Measurements from ENCODE around the gene RECK. TPM values are rescaled to one million over a fixed set of nuclear protein-coding genes. Genes with fewer than 3 reads are reported as not detected.
"Not testable (repeated sequence)": the region's sequence is repeated elsewhere in the genome, so short reads cannot be mapped to it uniquely, and the experiment has no call there.

RECK gene
- total RNA-seq, 1 donor = 3.8 TPM

DNA sequence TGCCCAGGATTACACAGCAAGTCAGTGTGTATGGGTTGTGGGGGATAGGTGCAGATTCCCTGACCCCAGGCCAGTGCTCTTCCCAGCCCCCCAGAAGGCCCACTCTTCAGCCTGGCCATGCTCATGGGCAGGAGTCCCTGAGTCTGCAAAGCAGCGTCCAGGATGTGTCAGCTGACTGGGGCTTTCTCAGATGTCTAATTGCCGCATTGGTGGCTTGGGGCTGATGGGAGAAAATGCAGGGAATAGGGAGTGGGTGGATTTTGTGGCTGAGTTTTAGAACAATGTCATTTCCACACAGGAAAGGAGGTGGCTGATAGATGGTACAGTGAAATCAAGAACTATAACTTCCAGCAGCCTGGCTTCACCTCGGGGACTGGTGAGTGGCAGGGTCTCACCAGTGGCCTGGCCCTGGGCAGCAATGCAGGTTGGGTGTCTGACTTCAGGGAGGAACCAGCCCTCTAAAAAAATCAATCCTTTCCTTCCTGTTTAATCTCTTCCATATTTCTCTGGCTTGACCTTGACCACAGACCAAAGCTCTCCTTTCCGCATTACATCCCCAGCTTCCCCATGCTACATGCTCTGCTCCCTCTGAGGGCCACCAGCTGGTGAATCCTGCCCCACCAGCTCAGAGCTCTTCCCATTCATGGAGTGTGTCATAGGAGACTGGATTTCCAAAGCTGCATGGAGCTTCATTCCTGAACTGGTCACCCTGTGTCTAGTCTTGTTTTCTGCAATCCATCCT lies 114.0 kb downstream of the RECK start:
- DNase-seq (ENCODE audit: low read depth in 2 of 3, low spot score in 2 of 3) = no peak

DNA sequence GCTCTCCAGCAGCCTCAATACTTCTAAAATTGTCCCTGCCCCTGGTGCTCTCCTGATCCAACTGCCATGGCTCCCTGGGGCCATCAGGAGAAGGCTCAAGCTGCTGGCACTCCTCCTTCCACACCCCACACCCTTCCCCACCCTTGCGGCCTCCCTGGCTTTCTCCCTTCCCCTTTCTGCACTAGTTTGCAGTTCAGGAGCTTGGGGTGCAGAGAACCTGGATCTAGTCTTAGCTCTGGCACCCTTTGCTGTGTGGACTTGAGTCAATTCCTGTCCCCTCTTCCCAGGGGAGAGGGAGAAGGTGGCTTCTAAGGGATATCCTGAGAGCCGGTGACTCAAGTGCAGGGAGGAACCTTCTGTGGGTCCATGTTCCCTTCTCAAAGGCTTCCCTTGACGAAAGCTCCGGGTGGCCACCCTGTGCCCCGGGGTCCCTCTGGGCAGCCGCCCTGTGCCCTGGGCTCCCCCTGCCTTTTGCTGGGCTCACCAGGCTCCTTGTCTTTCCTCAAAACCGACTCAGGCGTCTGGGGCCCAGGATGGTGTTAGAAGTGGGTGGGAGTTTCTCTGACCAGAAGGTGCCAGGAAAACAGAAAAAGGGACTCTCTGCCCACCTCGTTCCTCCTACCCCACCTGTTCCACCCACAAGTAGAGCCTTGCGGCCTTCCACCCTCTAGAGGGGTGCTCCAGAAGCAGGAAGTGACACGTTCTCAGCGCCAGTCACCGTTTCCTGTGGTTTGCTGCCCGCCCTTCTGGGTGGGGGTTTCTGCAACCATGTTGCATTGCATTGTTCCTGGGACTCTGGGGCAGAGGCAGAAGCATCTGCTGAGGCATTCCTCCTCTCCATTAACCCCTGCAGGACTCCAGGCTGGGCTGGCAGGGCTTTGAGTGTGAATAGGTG lies 114.8 kb downstream of the RECK start:
- peak in 2 of 3 donors; percentile 92 to 96 for DNase-seq (ENCODE audit: low read depth in 2 of 3, low spot score in 2 of 3)

DNA sequence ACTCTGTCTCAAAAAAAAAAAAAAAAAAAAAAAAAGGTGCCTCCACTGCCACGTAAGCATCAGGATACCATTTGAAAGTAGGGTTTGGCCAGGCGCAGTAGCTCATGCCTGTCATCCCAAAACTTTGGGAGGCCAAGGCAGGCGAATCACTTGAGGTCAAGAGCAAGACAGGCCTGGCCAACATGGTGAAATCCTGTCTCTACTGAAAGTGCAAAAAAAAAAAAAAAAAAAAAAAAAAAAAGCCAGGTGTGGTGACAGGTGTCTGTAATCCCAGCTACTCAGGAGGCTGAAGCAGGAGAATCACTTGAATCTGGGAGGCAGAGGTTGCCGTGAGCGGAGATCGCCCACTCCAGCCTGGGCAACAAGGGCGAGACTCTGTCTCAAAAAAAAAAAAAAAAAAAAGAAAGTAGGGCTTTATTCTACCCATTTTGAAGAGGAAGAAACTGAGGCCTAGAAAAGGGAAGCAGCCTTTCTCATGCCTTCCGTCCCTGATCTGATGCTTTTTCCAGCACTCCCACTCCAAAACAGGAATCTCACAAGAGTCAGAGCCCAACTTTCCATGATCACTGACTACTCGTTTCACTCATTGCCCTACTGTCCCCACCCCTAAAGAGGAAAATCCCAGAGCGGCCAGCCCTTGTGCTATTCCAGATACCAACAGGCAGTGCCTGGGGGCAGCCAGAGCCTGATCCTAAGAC lies 116.2 kb downstream of the RECK start:
- DNase-seq (ENCODE audit: low read depth in 2 of 3, low spot score in 2 of 3) = no peak

DNA sequence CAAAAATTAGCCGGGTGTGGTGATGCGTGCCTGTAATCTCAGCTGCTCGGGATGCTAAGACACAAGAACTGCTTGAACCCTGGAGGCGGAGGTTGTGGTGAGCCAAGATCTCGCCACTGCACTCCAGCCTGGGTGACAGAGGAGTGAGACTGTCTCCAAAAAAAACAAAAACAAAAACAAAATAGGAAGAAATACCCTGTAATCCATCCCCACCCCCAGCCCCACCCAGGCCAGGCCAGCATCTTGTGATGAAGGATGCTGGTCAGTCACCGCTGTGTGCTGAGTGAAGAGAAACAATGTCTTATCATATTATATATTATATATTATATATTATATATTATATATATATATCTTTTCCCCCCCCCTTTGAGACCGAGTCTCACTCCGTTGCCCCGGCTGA lies 117.0 kb downstream of the RECK start:
- DNase-seq (ENCODE audit: low read depth in 2 of 3, low spot score in 2 of 3) = no peak

DNA sequence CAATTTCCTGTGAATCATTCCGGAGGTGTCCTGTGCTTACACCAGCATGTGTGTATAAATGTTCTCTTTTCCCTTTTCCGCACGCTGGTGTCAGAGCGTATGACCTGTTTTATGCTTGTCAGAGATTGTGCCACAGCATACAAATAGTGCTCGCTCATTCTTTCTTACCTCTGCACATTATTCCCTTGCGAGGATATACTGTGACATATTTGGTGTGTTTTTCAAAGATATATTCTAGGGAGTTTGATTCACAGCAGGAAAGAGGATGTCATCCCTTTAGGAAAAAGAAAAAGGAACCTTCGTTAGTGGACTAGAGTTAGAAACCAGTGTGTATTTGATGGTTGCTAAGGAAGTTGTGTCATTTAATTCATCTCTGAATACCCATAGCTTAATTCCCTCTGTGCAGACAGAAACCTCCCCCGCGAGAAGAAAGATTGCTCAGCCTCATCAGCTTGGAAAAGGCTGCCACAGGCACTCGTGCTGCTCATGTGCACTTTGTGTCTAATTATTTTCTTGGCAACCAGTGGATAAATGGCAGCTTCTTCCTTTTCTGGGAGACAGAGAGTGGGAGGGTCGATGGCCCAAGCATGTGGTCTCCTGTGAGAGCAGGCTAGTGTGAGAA lies 117.7 kb downstream of the RECK start:
- DNase-seq (ENCODE audit: low read depth in 2 of 3, low spot score in 2 of 3) = peak in 2 of 3 donors; percentile 54 to 78

DNA sequence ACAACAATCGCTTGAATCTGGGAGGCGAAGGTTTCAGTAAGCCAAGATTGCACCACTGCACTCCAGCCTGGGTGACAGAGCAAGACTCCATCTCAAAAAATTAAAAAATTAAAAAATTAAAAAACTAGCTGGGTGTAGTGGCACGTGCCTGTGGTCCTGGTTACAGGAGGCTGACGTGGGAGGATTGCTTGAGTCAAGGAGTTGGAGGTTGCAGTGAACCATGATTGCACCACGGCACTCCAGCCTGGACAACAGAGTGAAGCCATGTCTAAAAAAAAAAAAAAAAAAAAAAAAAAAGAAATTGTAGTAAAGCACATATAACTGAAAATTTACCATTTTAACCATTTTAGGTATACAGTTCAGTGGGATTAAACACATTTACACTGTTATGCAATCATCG lies 119.4 kb downstream of the RECK start:
- no peak for DNase-seq (ENCODE audit: low read depth in 2 of 3, low spot score in 2 of 3)

DNA sequence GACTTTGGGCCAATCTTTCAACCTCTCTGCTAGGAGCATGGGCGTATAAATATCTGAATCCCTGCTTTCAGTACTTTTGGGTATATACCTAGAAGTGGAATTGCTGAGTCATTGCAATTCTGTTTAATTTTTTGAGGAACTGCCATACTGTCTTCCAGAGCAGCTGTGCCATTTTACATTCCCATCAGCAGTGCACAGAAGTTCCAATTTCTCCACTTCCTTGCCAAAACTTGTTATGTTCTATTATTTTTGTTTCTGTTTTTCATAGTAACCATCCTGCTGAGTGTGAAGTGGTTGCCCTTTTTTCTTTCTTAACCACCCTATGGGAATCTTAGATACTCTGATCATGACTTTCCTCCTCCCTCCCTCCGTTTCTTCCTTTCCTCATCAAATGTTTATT lies 121.4 kb downstream of the RECK start:
- peak in 1 of 3 donors; percentile 76 for DNase-seq (ENCODE audit: low read depth in 2 of 3, low spot score in 2 of 3)

DNA sequence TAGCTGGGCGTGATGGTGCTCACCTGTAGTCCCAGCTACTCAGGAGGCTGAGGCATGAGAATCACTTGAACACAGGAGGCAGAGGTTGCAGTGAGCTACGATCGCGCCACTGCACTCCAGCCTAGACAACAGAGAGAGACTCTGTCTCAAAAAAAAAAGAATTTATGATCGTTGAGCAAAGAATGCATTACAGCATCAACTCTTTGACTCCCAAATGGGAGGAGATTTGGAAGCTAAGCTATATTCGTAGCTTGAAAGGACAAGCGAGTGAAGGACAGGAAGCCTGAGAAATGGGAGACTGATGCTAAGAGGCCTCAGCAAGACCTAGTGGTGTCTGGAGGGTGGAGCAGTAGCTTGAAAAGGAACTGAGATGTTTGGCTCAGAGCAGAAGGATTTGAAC lies 122.2 kb downstream of the RECK start:
- no peak for DNase-seq (ENCODE audit: low read depth in 2 of 3, low spot score in 2 of 3)

DNA sequence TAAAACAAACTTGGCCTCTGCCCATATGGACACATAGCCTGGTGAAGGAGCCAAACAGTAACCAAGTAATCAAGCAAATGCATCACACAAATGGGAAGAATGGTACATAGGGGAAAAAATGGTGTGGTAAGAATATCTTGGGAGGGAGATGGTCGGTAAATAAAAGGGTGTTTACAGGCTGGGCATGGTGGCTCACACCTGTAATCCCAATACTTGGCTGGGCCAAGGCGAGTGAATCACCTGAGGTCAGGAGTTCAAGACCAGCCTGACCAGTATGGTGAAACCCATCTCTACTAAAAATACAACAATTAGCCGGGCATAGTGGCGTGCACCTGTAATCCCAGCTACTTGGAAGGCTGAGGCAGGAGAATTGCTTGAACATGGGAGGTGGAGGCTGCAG lies 122.8 kb downstream of the RECK start:
- DNase-seq (ENCODE audit: low read depth in 2 of 3, low spot score in 2 of 3) = not testable (repeated sequence)

DNA sequence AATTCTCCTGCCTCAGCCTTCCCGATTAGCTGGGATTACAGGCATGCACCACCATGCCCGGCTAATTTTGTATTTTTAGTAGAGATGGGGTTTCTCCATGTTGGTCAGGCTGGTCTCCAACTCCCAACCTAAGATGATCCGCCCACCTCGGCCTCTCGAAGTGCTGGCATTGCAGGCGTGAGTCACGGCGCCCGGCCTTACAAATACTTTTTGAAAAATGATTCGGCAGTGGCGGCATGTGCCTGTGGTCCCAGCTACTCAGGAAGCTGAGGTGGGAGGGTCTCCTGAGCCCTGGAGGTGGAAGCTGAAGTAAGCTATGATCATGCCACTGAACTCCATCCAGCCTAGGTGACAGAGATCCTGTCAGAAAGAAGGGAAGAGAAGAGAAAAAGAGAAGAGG lies 123.4 kb downstream of the RECK start:
- not testable (repeated sequence) for DNase-seq (ENCODE audit: low read depth in 2 of 3, low spot score in 2 of 3)

DNA sequence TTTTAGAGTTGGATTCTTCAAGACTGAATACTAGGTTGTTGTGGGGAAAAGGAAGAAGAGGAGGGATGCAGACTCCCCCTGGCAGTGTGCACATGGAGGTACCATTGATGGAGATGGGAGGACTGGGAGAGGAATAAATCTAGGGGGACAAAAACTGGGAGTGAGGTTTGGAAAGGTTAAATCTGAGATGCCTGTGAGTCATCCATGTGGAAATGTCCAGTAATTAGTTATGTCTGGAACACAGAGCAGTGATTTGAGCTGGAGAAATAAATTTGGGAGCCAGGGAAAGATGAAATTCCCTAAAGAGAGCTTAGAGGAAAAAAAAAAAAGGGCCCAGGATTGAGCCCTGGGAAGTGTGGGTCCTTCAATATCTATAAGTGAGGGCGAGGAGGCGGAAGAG lies 124.5 kb downstream of the RECK start:
- DNase-seq (ENCODE audit: low read depth in 2 of 3, low spot score in 2 of 3) = no peak

DNA sequence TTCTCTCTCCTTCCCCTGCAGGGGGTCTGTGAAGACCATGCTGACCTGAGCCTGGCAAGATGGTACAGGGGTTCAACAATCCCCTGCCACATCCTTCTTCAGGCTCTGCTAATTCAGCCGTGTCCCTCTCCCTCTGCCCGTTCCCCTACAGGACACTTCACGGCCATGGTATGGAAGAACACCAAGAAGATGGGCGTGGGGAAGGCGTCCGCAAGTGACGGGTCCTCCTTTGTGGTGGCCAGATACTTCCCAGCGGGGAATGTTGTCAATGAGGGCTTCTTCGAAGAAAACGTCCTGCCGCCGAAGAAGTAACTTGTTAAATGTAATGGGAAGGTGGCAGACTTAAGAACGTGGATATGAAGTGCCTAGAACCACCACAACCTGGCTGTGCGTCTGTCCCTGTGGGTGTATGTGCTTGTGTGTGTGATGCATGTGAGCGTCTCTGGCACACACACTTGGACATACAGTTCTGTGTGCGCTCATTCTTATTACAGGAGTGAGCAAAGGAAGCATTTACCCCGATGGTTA lies 125.6 kb downstream of the RECK start:
- DNase-seq (ENCODE audit: low read depth in 2 of 3, low spot score in 2 of 3) = no peak

DNA sequence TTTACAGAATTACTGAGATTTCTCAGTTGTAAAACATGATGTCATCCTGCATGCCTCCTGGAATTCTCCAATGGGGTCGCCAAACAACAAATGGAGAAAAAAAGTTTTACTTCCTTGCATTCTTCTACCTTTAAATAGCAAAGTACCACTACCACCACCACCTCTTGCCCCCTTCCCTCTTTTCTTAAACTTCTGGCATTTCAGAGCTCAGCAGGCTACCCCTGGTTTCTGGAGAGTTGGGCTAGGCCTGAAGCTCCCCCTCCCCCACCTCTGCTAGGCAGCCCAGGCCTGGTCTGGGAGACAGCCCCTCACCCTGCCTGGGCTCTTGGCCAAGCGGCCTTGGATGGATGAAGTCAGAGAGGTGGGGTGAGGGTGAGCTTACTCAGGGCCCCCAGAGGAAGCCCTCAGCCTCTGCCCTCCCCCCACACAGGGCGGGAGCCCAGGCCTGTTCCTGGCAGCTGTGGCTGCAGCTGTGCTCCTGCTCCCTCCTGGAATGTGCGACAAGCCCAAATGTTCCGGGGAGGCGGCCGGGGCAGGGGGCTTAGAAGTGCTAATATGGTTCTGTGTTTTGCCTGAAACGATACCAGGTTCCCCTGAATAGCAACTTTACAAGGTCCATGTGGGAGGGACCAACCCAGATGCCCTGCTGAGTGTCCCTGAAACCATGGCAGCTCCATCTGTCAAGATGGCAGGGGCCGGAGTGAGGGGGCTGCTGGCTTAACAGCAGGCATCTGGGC lies 126.5 kb downstream of the RECK start:
- DNase-seq (ENCODE audit: low read depth in 2 of 3, low spot score in 2 of 3) = no peak

DNA sequence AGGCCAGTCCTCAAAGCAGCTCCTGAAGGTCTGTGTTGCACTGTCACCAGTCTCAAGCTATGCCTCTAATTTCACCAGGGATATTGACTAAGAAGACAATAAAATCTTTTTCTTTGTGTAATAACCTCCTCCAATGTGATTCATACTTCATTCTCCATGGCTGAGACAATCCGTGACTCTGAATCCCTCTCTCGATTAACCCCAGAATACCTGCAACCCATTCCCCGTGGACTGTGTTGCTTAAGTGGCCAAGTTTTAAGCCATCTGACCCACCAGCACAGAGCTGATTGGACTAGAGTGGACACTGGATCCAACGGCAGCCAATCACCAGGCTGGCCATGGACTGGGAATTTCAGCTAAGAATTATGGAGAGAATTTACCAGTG lies 127.1 kb downstream of the RECK start:
- DNase-seq (ENCODE audit: low read depth in 2 of 3, low spot score in 2 of 3) = no peak

DNA sequence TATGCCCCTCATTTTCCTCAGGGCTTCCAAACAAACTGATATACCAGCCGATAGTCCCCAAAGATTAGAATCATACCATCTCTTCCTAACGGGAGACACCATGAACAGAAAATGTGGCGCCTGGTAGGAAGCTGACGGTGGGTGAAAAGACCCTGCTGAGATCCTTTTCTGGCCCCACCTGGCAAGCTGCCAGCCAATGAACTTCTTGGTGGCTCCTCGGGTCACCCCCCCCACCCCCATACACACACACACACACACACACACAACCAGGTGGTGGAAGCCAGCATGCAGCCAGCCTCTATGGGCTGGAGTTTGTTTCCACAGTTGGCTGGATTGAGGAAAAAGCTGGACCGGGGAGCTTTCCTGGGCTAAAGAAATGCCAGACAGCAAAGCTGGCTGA lies 127.7 kb downstream of the RECK start:
- DNase-seq (ENCODE audit: low read depth in 2 of 3, low spot score in 2 of 3) = no peak

DNA sequence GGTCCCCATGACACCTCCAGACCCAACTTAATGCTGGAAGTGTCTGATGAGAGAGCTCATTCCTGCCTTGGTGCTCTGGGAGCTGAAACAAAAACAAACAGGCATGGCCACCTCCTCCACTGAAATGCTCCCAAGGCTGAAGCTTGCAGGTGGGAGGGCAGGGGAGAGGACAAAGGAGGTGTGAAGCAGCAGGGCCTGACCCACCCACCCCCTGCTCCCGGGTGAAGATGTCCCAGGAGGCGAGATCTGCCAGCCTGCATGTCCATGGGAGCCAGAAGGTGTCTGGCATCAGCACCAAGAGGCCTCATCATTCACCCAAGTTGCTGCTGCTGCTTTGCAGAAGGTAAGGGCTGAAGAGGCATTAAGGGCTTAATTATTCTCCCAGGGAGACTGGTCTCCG lies 128.3 kb downstream of the RECK start:
- DNase-seq (ENCODE audit: low read depth in 2 of 3, low spot score in 2 of 3) = no peak

DNA sequence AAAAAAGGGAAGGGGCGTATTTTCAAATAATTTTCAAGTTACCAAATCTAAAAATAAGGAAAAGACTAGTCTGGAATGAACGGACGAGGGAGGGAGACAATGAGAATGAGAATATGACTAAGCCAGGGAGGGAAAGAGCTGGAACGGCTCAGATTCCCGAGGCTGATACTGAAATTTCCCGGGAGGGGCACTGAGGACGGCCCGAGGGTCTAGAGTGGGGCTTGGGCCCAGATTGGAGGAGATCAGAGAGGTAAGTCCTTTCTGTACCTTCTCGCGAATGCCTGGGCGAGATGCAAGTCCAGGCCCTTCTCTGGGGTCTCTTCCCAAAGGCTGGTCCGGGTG lies 129.1 kb downstream of the RECK start:
- DNase-seq (ENCODE audit: low read depth in 2 of 3, low spot score in 2 of 3) = no peak

DNA sequence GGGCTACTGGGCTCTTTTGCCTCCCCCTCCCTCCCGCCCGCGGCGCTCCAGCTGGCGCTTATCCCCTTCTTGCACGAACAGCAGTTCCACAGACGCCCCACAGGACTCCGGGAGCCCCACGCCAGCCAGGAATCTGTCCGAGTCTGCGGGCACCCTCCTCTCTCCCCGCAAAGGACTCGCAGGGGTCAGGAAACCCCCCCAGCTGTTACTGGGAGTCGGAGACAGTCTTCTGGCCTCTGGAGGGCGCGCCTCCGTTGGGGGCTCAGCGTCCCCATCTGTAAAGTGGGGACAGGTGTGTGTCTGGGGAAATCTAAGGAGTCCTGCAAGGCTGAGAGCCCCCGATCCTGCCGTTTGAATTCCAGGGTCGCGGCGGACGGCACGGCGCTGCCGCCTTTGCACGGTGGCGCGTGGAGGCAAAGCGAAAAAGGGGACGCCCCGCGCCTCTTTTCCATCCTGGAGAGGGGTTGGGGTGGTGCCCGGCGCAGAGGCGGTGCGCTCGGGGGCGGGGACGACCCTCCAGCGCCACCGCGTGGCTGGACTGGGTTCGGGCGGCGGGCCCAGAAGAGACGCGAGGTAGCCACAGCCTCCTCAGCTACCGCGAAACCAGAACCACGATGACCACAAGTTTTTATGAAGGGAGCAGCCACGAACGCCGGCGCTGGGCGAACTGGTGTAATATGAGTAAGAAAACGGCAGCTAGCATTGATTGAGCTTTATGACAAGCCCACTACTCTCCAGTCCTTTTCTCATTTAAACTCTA lies 129.6 kb downstream of the RECK start:
- peak; percentile 78 to 86 (median 80) for DNase-seq (ENCODE audit: low read depth in 2 of 3, low spot score in 2 of 3)

DNA sequence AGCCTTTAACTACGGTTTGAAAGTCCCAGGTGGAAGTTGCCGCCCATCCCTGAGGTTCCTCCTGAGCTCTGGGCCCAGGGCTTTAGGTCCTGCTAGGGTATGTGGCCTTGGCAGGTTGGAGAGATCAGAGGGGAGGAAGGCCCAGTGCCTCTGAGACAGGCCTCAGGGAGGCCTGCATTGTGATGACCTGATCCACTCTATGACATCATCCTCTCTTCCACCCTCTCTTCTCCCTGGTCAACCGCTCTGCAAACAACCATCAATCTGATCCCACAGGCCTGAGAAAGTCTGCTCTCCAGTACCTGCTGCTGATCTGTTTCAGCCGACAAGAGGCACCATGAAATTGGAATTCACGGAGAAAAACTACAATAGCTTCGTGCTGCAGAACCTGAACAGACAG lies 132.5 kb downstream of the RECK start, which contains the start of gene CCIN:
TSS of gene CCIN (plus strand) at position 223 of the 400 bp plus-strand sequence. CDS start at position 338, 115 bp downstream.
- DNase-seq (ENCODE audit: low read depth in 2 of 3, low spot score in 2 of 3) = no peak
